Endodermal cell (in vitro differentiated cells): ENCODE data around the gene CAMTA1. TPM values are rescaled to one million over a fixed set of nuclear protein-coding genes. Genes with fewer than 3 reads are reported as not detected.
A peak's percentile ranks its signal among the peaks of the same experiment; 100 is the strongest.

Source experiments
- DNase-seq: peaks from one replicate; pipeline ENCODE4 v3.0.0-alpha.2; 2017
- H3K27ac ChIP-seq: 2 replicates; pipeline ENCODE4 v1.5.1; 2013; ENCODE audit warnings: mild to moderate bottlenecking, low read depth, low read length, moderate library complexity
- H3K27me3 ChIP-seq: 2 replicates; pipeline ENCODE4 v1.6.1; 2013; ENCODE audit warnings: mild to moderate bottlenecking, low read length, moderate library complexity; ENCODE audit not compliant: insufficient read depth, control insufficient read depth, poor library complexity, severe bottlenecking
- H3K36me3 ChIP-seq: 2 replicates; pipeline ENCODE4 v1.7.0; 2013; ENCODE audit warnings: mild to moderate bottlenecking, low read length, moderate library complexity; ENCODE audit not compliant: control insufficient read depth, insufficient read depth
- H3K4me1 ChIP-seq: one replicate; pipeline ENCODE4 v1.7.0; 2013; ENCODE audit warnings: low read length; ENCODE audit not compliant: control insufficient read depth, insufficient read depth
- H3K4me3 ChIP-seq: 2 replicates; pipeline ENCODE4 v1.5.1; 2013; ENCODE audit warnings: mild to moderate bottlenecking, low read length, moderate library complexity
- H3K9ac ChIP-seq: 2 replicates; pipeline ENCODE4 v1.6.1; 2013; ENCODE audit warnings: mild to moderate bottlenecking, low read length, moderate library complexity; ENCODE audit not compliant: poor library complexity, severe bottlenecking; ENCODE audit errors: extremely low read depth
- H3K9me3 ChIP-seq: 2 replicates; pipeline ENCODE4 v1.6.1; 2013; ENCODE audit warnings: mild to moderate bottlenecking, low read length, moderate library complexity; ENCODE audit not compliant: control insufficient read depth
- H3K27ac Mint-ChIP-seq: 2 replicates; pipeline ENCODE4 v1.8.0; 2020; ENCODE audit warnings: mixed read lengths
- H3K27me3 Mint-ChIP-seq: 2 replicates; pipeline ENCODE4 v1.8.0; 2021; ENCODE audit warnings: mild to moderate bottlenecking, mixed read lengths; ENCODE audit not compliant: insufficient read depth
- H3K36me3 Mint-ChIP-seq: 2 replicates; pipeline ENCODE4 v1.8.0; 2020; ENCODE audit warnings: low read depth, mixed read lengths
- H3K4me1 Mint-ChIP-seq: 2 replicates; pipeline ENCODE4 v1.8.0; 2020; ENCODE audit warnings: mixed read lengths
- H3K4me3 Mint-ChIP-seq: 2 replicates; pipeline ENCODE4 v1.8.0; 2020; ENCODE audit warnings: mild to moderate bottlenecking, moderate library complexity, mixed read lengths
- H3K9me3 Mint-ChIP-seq: 2 replicates; pipeline ENCODE4 v1.8.0; 2020; ENCODE audit warnings: mild to moderate bottlenecking, mixed read lengths
- WGBS, 2 experiments: methylation state at CpG; one replicate each; pipeline versions ENCODE4 v1.1.5 to v1.1.7; 2013; ENCODE audit warnings: missing lambda C conversion rate in 2 of 2, mixed read lengths in 1 of 2; ENCODE audit not compliant: insufficient coverage in 1 of 2, insufficient read length in 1 of 2; 5-methylcytosine and 5-hydroxymethylcytosine counted together
- total RNA-seq, 2 donors: library from RNA; stranded (reverse); fragmentation: NEBNext Ultra II Directional in 1 of 2; extraction: Animal tissue kit (Norgen Biotek cat#: 25700) in 1 of 2; gene quantifications; 2 replicates in 1 of 2; 3 replicates in 1 of 2; pipeline ENCODE4 v1.2.1, GENCODE V29; 2021
- TF ChIP-seq, protein P1 (sequence below): fragments of 200-600 bp; sonication (generic); conservative IDR thresholded peaks from 2 replicates; pipeline ENCODE4 v1.5.0; 2021; ENCODE audit warnings: antibody characterized with exemption, mild to moderate bottlenecking

The CAMTA1 gene
- total RNA-seq, 2 donors from 2014 or later, result 123 to 137 TPM

DNA sequence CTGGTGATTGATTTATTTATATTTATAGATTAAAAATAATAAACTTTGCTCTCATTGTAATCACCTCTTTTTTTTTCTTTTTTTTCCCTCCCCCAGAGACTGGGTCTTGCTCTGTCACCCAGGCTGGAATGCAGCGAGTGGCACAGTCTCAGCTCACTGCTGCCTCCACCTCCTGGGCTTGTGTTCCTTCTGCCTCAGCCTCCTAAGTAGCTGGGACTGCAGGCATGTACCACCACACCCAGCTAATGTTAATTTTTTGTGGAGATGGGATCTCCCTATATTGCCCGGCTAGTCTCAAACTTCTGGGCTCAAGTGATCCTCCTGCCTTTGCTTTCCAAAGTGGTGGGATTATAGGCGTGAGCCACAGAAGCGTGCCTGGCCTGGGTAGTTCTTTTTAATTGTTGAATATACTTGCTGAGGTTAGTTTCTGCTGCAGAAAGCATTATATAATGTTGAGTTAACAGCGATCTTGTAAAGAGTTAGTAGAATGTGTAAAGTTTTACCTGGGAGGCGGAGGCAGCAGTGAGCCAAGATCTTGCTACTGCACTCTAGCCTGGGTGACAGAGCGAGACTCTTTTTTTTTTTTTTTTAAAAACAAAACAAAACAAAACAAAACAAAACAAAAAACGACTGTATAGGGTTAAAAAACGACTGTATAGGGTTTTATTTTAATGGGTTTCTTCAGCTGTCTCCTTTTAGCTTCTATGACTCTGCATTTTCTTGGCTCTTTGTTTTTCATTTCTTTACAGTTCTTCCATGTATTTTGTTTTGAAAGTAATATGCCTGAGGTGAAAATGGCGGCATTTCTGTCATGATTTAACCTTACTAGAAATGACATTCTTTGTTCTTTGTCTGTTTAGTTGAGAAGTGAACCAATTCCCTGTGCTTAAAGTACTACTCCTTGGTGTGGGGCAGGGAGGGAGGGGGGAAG lies 82.7 kb downstream of the CAMTA1 start:
- H3K4me1 ChIP-seq, result no peaks in the 10 kb centered on the region
- no peaks in the 10 kb centered on the region for H3K36me3 ChIP-seq
- Mint-ChIP-seq H3K27ac (peak overlapping the region; percentile 80), H3K9me3 (no peaks in the 10 kb centered on the region), H3K27me3 (no peaks in the 10 kb centered on the region), H3K4me1 (peaks cover 43% of the 10 kb centered on the region), H3K4me3 (no peak overlapping the region), H3K36me3 (peaks cover 15% of the 10 kb centered on the region)
- no peak for DNase-seq
- H3K4me3 ChIP-seq, result no peak overlapping the region
- H3K27me3 ChIP-seq, result no peaks in the 10 kb centered on the region
- TF ChIP-seq, protein P1, sequence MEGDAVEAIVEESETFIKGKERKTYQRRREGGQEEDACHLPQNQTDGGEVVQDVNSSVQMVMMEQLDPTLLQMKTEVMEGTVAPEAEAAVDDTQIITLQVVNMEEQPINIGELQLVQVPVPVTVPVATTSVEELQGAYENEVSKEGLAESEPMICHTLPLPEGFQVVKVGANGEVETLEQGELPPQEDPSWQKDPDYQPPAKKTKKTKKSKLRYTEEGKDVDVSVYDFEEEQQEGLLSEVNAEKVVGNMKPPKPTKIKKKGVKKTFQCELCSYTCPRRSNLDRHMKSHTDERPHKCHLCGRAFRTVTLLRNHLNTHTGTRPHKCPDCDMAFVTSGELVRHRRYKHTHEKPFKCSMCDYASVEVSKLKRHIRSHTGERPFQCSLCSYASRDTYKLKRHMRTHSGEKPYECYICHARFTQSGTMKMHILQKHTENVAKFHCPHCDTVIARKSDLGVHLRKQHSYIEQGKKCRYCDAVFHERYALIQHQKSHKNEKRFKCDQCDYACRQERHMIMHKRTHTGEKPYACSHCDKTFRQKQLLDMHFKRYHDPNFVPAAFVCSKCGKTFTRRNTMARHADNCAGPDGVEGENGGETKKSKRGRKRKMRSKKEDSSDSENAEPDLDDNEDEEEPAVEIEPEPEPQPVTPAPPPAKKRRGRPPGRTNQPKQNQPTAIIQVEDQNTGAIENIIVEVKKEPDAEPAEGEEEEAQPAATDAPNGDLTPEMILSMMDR, result peak; percentile 16
- H3K9me3 ChIP-seq, result no peaks in the 10 kb centered on the region
- peak overlapping the region; percentile 92 for H3K27ac ChIP-seq
- H3K9ac ChIP-seq, result no peak overlapping the region
- 78 to 100% methylated on average over 4 to 9 of the region's 10 CpGs for WGBS, 2 experiments

DNA sequence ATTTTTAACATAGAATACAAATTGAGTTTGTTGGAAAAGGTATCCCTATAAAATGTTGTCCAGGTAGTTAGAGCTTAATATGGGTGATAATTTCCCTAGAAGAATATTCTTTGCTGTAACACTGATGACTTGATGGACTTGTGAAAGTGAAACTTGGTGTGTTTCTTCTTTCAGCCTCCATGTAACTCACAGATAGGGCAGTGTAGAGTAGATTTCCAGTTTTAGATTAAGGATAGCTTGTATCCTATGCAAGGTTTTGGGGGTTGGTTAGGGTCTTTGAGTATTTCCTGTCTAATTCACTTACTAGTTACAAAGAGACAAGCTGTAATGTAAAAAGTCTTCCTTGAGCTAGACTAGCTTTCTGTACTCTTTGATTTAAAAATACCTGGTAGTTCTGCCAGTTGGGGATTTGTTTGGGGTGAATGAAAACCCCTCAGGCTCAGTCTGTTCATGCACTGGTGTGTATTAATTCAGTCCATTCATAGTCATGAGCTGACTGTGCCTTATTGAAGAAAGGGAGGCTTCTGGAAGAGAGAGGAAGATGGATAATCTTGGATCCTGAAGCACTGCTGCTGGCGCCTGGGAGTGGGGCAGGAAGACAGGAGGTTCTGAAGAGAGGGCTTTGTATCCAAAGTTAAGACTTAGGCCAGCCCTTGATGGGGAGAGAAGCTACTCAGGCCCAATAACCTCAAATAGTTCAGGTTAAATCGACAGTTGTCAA lies 83.6 kb downstream of the CAMTA1 start:
- Histone ChIP-seq H3K4me1 (no peaks in the 10 kb centered on the region), H3K9me3 (no peaks in the 10 kb centered on the region), H3K36me3 (peaks cover 1% of the 10 kb centered on the region), H3K27me3 (no peaks in the 10 kb centered on the region), H3K9ac (no peak overlapping the region), H3K27ac (peak overlapping the region; percentile 92), H3K4me3 (no peak overlapping the region)
- 96 to 100% methylated on average over 1 to 2 of the region's 2 CpGs for WGBS, 2 experiments
- TF ChIP-seq, protein P1, result no peak
- H3K4me3 Mint-ChIP-seq, result no peak overlapping the region
- H3K9me3 Mint-ChIP-seq, result no peaks in the 10 kb centered on the region
- peaks cover 43% of the 10 kb centered on the region for H3K4me1 Mint-ChIP-seq
- peak overlapping the region; percentile 60 for H3K27ac Mint-ChIP-seq
- H3K36me3 Mint-ChIP-seq, result peaks cover 12% of the 10 kb centered on the region
- no peak for DNase-seq
- no peaks in the 10 kb centered on the region for H3K27me3 Mint-ChIP-seq

DNA sequence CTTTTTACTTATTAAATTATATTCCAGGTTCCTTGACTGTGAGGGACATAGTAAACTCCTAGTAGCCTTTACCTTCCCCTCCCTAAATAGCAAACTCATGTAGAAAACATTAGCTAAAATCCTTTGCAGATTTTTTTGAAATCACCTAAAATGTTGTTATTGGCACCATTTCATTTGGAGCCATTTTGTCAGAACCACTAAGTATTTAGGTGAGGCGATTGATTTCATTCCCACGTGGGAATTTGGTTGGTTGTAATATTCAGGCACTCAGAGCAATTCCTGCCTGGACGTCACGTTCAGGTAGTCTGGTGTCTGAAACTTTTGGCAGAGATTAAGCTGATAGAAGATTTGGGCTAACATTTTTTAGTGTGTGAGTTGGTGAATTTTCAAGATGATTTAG lies 84.3 kb downstream of the CAMTA1 start:
- H3K4me1 ChIP-seq, result no peaks in the 10 kb centered on the region
- TF ChIP-seq, protein P1, result no peak
- H3K9ac ChIP-seq, result no peak overlapping the region
- Mint-ChIP-seq H3K4me1 (peaks cover 47% of the 10 kb centered on the region), H3K27me3 (no peaks in the 10 kb centered on the region), H3K9me3 (no peaks in the 10 kb centered on the region), H3K27ac (peak overlapping the region; percentile 12), H3K4me3 (no peak overlapping the region), H3K36me3 (peaks cover 6% of the 10 kb centered on the region)
- no peaks in the 10 kb centered on the region for H3K9me3 ChIP-seq
- peak overlapping the region; percentile 92 for H3K27ac ChIP-seq
- peaks cover 9% of the 10 kb centered on the region for H3K36me3 ChIP-seq
- no peak overlapping the region for H3K4me3 ChIP-seq
- 86 to 88% methylated on average over 4 of the region's 4 CpGs for WGBS, 2 experiments
- DNase-seq, result no peak
- H3K27me3 ChIP-seq, result no peaks in the 10 kb centered on the region
